NCI-H345 (cell line): Measurements from ENCODE around the gene MRPL48.
"Not testable (repeated sequence)": the region's sequence is repeated elsewhere in the genome, so short reads cannot be mapped to it uniquely, and the experiment has no call there.

Experiments used
- DNase-seq: peaks from one replicate; lab custom pipeline; 2025; lab: John Stamatoyannopoulos, UW

Gene MRPL48

DNA sequence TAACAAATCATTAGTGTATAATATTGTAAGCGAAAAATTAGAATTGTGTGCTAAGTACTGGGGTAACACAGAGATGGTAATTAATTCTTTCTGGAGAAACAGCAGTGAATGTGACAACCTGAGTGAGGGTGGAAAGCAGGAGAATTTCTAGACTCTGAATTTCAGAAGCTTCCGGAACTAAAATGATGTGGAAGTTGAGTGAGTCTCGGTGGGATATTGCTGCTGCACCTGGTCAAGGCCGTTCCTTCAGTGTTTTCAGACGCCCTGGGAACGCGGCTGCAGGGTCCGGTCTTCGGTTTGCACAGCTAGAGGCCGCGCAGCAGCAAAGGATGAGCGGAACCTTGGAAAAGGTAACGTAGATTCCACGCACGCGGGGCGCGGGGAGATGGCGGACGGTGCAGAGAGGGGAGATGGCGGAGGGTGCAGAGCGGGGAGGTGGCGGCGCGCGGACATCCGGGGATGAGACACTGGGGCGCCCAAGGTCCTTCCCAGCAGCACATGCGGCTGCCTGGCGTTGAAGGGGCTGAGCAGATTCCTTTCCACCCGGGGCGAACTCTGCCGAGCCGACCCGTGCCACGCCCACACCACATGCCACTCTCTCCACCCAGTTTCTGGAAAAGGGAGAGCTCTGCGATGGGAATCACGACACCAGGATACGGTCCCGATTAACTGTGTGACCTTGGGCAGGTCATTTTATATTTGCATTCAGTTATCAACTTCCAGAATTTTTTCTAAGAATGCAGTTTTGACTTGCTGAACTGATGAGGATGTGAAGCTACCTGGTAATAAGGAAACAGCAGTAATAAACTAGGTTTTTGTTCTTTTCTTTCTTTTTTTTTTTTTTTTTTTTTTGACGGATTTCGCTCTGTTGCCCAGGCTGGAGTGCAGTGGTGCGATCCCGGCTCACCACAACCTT, at the start of gene MRPL48:
Gene MRPL48 (plus strand): TSS at position 232 of the 916 bp plus-strand sequence. CDS start 98 bp downstream, at position 330.
- peak; percentile 94 for DNase-seq

DNA sequence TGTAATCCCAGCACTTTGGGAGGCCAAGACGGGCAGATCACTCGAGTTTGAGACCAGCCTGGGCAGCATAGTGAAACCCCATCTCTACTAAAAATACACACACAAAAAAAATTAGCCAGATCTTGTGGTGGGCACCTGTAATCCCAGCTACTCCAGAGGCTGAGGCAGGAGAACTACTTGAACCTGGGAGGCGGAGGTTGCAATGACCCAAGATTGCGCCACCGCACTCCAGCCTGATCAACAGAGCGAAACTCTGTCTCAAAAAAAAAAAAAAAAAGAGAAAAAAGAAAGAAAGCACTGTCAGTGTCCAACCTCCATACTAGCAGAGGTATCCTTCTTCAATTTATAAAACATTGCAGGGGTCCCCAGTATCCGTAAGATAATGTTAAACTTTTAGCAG, 44.6 kb upstream of the MRPL48 start:
- no peak for DNase-seq

DNA sequence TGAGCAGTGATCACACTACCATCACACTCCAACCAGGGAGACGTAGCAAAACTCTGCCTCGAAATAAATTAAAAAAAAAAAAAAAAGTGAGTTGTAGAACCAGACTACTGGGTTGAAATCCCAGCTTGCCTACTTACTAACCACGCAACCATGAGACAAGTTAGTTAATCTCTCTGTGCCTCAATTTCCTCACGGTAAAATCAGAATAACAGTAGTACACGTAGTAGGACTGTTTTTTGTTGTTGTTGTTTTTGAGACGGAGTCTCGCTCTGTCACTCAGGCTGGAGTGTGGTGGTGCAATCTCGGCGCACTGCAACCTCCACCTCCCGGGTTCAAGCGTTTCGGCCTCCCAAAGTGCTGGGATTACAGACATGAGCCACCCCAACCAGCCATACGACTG, 41.0 kb upstream of the MRPL48 start:
- DNase-seq: no peak

DNA sequence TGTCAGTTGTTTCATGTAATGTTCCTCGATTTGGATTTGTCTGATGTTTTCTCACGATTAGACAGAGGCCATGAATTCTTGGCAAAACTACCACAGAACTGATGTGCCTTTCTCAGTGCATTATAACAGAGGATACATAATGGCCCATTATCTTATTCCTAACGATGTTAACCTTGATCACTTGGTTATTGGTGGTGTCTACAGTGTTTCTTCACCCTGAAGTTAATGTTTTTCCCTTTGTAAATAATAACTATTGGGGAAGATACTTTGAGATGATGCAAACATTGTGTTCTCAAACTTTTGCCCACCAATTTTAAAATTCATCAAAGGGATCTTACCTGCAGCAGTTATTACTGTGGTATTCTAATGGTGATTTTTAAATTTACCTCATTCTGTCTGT, 39.9 kb upstream of the MRPL48 start:
- no peak for DNase-seq

DNA sequence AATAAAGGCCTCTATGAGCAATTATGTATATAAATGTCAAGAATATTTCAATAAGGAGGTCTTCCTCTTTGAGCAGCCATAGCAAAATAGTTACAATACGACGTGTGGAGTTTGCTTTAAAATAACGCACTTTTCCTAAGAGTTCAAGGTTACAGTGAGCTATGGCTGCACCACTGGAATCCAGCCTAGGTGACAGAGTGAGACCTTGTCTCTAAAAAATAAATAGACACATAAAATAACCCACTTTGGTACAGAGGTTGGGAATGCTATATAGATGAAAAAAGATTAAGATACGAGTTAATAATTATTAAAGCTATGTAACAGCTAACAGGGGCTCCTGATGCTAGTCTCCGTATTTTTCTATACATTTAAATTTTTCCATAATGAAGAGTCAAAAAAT, 39.4 kb upstream of the MRPL48 start:
- no peak for DNase-seq

DNA sequence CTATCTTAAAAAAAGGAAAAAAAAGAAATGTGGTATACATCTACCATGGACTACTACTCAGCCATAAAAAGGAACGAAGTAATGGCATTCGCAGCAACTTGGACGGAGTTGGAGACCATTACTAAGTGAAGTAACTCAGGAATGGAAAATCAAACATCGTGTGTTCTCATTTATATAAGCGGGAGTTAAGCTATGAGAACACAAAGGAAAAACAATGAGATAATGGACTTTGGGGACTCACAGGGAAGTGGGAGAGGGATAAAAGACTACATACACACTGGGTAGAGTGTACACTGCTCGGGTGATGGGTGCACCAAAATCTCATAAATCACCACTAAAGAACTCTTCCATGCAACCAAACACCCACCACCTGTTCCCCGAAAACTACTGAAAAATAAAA, 38.6 kb upstream of the MRPL48 start:
- DNase-seq: no peak

DNA sequence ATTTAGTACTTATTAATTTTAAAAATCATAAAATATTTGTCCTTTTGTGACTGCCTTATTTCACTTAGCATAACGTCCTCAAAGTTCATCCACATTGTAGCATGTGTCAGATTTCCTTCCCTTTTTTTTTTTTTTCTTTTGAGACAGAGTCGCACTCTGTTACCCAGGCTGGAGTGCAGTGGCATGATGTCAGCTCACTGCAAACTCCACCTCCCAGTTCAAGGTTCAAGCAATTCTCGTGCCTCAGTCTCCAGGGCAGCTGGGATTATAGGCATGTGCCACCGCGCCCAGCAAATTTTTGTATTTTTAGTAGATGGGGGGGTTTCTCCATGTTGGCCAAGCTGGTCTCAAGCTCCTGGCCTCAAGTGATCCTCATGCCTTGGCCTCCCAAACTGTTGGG, 37.4 kb upstream of the MRPL48 start:
- DNase-seq: no peak

DNA sequence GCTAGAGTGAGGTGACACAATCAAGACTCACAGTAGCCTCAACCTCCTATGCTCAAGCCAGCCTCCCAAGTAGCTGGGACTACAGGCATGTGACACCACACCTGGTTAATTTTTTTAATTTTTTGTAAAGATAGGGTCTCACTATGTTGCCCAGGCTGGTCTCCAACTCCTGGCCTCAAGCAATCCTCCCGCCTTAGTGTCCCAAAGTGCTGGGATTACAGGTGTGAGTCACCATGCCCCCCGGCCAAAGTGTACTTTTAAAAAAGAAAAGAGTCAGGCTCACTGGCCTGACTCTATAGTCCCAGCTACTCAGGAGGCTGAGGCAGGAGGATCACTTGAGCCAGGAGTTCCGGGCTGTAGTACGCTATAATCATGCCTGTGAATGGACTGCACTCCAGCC, 36.8 kb upstream of the MRPL48 start:
- not testable (repeated sequence) for DNase-seq

DNA sequence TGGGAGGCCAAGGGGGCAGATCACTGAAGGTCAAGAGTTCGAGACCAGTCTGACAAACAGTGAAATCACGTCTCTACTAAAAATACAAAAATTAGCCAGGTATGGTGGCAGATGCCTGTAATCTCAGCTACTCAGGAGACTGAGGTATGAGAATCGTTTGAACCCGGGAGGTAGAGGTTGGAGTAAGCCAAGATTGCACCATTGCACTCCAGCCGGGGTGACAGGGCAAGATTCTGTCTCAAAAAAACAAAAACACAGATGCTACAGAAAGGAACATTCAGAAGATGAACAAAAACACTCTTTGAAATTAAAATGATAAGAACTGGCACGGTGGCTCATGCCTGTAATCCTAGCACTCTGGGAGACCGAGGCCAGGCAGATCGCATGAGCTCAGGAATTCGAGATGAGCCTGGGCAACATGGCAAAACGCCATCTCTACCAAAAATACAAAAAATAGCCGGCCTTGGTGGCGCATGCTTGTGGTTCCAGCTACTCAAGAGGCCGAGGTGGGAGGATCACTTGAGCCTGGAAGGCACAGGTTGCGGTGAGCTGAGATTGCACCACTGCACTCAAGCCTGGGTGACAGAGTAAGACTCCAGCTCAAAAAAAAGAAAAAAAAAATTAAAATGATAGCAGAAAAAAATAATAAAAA, 35.3 kb upstream of the MRPL48 start:
- DNase-seq: no peak

DNA sequence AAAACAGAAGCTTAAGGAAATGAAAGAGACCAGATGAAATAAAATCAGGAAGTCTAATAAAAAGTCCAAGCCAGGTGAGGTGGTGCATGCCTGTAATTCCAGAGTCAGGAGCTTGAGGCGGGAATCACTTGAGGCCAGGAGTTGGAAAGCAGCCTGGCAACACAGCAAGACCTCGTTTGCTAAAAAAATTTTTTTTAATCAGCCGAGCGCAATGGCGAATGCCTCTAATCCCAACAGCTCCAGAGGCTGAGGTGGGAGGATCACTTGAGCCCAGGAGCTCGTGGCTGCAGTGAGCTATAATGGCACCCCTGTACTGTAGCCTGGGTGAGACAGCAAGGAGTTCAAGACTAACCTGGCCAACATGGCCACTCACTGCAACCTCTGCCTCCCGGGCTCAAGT, 34.8 kb upstream of the MRPL48 start:
- DNase-seq: no peak

DNA sequence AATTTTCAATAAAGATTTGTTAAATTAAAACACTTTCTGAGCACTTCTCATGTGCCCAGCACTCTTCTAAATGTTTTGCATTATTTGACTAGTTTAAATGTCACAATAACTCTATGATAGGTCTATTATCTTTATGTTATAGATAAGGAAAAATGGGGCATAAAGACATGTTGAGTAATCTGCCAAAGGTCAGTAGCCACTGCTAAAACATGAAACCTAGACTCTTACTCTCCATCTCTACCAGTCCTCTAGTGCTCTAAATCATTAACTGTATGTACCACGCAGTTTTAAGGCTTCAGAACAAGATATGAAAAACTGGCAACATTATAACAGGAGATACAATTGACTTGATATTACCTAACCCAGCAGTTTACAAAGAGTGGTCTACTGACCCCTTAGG, 33.7 kb upstream of the MRPL48 start:
- no peak for DNase-seq

DNA sequence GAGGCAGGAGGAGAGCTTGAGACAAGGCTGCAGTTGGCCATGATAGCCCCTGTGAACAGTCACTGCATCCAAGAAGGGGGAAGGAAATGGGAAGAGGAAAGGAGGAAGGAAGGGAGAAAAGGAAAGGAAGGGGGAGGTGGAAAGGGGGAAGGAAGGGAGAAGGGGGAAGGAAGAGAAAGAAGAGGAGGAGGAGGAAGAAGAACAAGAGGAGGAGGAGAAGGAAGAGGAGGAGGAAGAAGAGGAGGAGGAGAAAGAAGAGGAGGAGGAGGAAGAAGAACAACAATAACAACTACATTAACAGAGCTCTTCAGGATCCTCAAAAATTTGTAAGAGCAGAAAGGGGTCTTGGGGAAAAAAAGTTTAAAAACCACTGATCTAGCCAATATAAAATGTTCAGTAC, 32.0 kb upstream of the MRPL48 start:
- DNase-seq: no peak

DNA sequence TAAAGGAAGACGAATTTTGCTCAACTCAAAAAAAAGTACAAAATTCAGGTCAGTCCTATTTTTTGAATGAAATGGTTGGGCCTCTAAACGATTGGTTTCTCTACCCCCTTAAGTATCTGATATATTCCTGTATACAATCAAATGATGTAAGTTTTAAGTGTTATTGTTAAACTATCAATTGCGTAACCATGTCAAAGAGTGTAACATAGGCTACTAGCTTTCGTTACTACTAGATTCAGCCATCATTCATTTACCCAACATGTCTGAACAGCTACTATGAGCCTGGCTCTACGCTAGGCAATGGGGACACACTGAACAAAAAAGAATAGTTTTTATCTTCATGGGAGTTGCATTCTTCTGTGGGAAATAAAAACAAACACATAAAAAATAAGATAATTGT, 30.1 kb upstream of the MRPL48 start:
- DNase-seq: no peak

DNA sequence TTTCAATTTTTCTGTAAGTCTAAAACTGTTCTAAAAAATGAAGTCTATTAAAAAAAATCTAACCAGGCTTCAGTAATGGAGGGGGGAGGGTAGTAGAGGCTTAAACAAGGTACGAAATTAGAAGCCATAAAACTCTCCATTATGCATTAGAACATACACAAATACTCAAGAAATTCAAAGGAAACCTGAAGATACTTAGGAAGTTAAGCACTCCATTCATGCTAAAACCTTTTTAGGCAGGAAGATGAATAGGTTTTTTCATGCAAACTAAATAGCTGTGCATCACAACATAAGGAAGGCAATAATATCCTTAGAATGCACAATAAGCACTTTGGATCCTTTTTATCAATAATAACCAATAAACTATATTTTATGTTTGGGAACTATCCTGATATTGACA, 29.2 kb upstream of the MRPL48 start:
- no peak for DNase-seq

DNA sequence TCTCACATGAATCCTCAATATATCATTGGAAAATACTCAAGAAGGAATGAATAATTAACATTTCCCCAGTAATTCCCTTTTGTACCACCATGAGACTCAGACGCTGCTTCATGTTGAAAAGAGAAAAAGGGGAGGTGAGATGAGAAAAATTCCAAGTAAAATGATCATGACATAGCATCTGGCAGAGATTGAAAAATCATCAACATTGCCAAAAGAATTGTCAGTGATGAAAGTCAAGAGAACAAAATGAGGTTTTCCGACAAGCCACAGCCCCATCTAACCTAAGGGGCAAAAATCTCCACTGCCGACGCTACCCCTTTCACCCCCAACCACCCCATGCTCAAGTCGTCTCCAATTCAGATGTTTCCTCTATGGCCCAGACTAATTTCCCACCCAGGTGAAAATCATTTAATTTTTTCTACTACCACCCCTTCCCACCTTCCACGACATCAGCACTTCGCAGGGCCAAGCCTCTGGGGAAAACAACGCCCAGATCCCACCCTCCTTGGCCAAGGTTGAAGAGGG, 28.0 kb upstream of the MRPL48 start:
- DNase-seq: no peak

DNA sequence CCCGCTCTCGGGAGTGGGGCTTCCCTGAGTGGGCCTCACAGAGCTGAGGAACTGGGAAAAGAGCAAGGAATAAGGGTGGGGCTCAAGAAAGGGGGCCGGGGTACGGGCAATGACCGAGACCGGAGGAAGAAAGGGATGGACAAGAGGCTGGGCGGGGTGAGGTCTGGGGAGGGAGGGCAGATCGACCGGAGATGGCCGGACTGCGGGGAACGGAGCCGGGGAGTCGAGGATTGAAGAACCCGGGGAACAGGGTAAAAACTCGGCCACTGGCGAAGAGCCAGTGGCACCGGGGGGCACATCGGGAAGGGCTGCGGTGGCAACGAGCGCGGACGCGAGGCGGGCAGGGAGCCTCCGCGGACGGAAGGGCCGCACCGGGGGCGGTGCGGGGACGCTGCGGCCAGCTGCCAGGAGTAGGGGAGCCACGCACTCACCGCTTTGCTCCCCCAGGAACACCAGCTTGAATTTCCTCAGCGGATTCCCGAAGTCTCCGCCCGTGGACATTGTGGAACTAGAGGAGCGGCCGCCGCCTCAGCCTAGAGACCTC, 27.5 kb upstream of the MRPL48 start:
- peak; percentile 30 for DNase-seq

DNA sequence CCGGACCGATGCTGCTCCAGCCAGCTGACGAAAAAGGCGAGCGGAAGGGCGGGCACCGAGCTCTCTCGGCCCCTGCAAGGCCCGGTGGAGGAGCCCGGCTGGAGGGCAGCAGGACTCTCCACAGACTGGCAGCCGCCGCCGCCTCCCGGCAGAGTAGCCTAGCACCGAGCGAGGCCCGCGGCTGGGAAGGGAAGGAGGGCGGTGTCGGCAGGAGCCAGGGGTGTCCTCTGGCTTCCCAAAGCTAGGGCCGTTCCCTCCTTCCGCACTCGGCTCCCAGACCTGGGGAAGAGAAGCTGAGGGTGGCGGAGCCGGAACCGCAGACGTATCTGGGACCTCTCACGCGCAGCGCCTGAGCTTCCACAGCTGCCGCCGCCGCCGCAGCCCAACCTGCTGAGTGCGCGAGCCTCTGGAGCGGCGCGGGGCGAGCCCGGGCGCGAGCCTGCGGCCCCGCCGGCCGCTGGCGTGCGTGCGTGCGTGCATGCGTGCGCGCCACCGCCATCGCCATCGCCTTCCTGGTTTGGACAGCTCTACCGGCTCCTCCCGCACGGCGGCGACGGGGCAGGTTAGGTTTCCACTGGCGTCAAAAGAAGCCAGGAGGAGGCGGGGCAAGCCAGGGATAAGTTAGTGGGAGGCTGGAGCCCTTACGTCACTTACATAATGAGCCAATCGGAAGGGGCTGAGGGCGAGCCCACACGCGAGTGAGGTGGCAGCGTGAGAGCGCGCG, 26.8 kb upstream of the MRPL48 start, which contains the start of gene RAB6A:
Gene RAB6A (minus strand): TSS at position 396 of the 724 bp plus-strand sequence. CDS start 439 bp downstream, outside the sequence.
- DNase-seq: peak; percentile 100

DNA sequence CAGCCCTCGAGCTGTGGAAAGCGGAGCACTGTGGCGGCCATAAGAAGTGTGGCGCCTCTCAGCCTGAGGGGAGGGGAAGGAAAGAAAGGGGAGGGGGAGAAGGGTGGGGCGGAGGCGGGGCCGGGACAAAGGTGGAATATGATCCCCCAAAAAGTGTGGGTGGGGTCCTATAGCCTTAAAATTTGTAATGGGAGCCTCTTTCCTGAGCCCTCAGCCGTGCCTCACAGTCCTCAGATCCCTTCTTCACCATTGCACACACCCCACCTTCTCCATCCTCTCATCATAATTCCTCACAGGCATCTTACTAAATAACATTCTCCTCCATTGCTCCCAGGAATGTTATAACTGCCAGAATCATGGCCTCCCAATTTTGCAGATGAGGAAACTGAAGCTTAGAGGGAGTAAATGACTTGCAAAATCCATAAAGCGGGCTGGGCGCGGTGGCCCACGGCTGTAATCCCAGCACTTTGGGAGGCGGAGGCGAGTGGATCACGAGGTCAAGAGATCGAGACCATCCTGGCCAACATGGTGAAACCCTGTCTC, 26.2 kb upstream of the MRPL48 start:
- no peak for DNase-seq

DNA sequence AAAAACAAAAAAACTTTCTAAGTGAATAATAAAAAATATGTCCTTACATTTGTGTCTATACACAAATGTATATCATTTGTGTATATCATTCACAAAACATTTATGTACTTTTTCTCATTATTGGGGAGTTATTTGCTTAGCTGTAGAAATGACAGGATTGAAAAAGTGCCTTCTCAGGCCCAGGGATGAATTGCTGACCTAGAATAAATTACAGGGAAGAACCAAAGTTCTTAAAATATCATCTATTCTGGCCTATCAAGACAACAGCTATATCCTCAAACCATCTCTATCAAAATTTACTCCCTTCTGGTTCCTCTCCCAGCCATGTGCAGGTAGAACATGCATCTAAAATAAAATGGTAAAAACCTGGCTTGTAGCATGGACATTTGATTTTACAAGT, 24.9 kb upstream of the MRPL48 start:
- no peak for DNase-seq

DNA sequence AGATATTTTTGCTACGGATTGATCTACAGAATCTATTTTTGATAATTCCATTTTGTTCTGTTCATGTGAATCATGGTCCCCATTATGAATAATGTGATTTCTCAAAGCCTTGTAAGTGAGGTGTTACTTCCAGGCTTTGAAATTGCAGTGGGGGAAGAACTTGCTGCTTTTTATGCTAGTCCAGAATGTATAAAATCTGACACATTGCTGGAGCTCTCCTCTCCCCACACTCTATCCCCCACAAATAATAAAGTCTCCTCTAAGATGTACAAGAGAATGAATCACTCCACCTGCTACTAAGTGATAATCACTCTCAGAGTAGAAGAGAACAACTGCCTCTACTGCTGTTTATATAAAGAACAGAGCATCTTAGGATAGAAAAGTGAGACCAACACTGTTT, 20.9 kb upstream of the MRPL48 start:
- no peak for DNase-seq

DNA sequence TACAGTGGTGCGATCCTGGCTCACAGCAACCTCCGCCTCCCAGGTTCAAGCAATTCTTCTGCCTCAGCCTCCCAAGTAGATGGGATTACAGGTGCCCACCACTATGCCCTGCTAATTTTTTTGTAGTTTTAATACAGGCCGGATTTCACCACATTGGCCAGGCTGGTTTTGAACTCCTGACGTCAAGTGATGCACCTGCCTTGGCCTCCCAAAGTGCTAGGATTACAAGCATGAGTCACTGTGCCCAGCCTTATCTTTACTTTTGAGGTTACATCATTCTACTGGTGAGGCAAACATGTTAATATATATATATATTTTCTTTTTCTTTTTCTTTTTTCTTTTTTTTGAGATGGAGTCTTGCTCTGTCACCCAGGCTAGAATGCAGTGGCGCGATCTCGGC, 16.9 kb upstream of the MRPL48 start:
- DNase-seq: not testable (repeated sequence)
